NT2/D1 (cell line): Measurements from ENCODE around the gene EXOC3L4.

ENCODE experiments used
- SUZ12 ChIP-seq: IDR thresholded peaks from 2 replicates; pipeline ENCODE4 v1.6.1; 2011; ENCODE audit not compliant: insufficient read length, insufficient read depth; ENCODE audit errors: extremely low read depth
- YY1 ChIP-seq: IDR thresholded peaks from 2 replicates; pipeline ENCODE4 v1.6.1; 2011; ENCODE audit not compliant: insufficient read length, insufficient read depth

GRCh38 chr14:103099733-103100280 is 5.3 kb downstream of the EXOC3L4 start:
- no peak for TF ChIP-seq YY1
- no peak for TF ChIP-seq SUZ12
